T-cell (primary cell): ENCODE data around the gene CTAGE4. TPM values are rescaled to one million over a fixed set of nuclear protein-coding genes. Genes with fewer than 3 reads are reported as not detected.
"Not testable (repeated sequence)": the region's sequence is repeated elsewhere in the genome, so short reads cannot be mapped to it uniquely, and the experiment has no call there.

ENCODE experiments used
- ATAC-seq, 4 experiments: fragments of 200-7000 bp in 3 of 4; fragments of 150-1000 bp in 1 of 4; cut with Tn5 transposase; replicated peaks in 1 of 4; 1 replicate in 3 of 4; 2 replicates in 1 of 4; pipeline ENCODE4 v1.10.0; 2021; ENCODE audit warnings: moderate library complexity in 3 of 4, mild to moderate bottlenecking in 2 of 4, moderate number of reproducible peaks in 1 of 4
- CTCF ChIA-PET, 2 donors: fragments of 300-600 bp; sonication (Branson Sonifier 250); formaldehyde crosslinking; loops; one replicate each; lab custom pipeline; 2022; ENCODE audit warnings: antibody characterized with exemption in 2 of 2; lab: Charles Lee
- POLR2A ChIA-PET, 2 donors: fragments of 300-600 bp; sonication (Branson Sonifier 250); formaldehyde crosslinking; loops; one replicate each; lab custom pipeline; 2022; ENCODE audit warnings: antibody characterized with exemption in 2 of 2; lab: Charles Lee
- DNase-seq, 35 experiments: peaks; one replicate each; pipeline versions ENCODE4 v3.0.0 to v3.0.0-alpha.2; 2013 to 2023
- H3K27ac ChIP-seq: one replicate; pipeline ENCODE4 v1.5.1; 2013; ENCODE audit warnings: low read length
- H3K27me3 ChIP-seq, 2 experiments: replicated peaks in 1 of 2; 1 replicate in 1 of 2; 2 replicates in 1 of 2; pipeline versions ENCODE4 v1.6.1 to v1.7.0; 2013; ENCODE audit warnings: low read length in 1 of 2, mixed read lengths in 1 of 2; ENCODE audit not compliant: control insufficient read depth in 2 of 2, insufficient read depth in 2 of 2; ENCODE audit errors: extremely low read depth in 1 of 2
- H3K36me3 ChIP-seq, 2 donors: 1 replicate in 1 of 2; 2 replicates in 1 of 2; pipeline versions ENCODE4 v1.6.1 to v1.7.0; 2013; ENCODE audit warnings: low read length in 1 of 2; ENCODE audit not compliant: control insufficient read depth in 2 of 2, insufficient read depth in 1 of 2; ENCODE audit errors: extremely low read depth in 1 of 2
- H3K4me1 ChIP-seq, 2 experiments: 1 replicate in 1 of 2; 2 replicates in 1 of 2; pipeline versions ENCODE4 v1.6.1 to v1.7.0; 2013; ENCODE audit warnings: low read length in 2 of 2, mixed read lengths in 1 of 2; ENCODE audit not compliant: insufficient read depth in 2 of 2, control insufficient read depth in 1 of 2; ENCODE audit errors: extremely low read depth in 1 of 2
- H3K4me3 ChIP-seq, 2 donors: 1 replicate in 1 of 2; 2 replicates in 1 of 2; pipeline versions ENCODE4 v1.5.1 to v1.7.0; 2013; ENCODE audit warnings: mild to moderate bottlenecking in 2 of 2, low read length in 1 of 2, moderate library complexity in 1 of 2; ENCODE audit not compliant: control insufficient read depth in 1 of 2; ENCODE audit errors: extremely low read depth in 1 of 2
- H3K9me3 ChIP-seq: 2 replicates; pipeline ENCODE4 v1.7.0; 2013
- H3K27ac Mint-ChIP-seq, 2 donors: one replicate each; pipeline ENCODE4 v1.8.0; 2020 to 2021; ENCODE audit warnings: mild to moderate bottlenecking in 2 of 2, mixed read lengths in 2 of 2
- H3K27me3 Mint-ChIP-seq, 2 donors: one replicate each; pipeline ENCODE4 v1.8.0; 2021 to 2022; ENCODE audit warnings: mixed read lengths in 2 of 2
- H3K36me3 Mint-ChIP-seq: one replicate; pipeline ENCODE4 v1.8.0; 2021; ENCODE audit warnings: mixed read lengths
- H3K4me1 Mint-ChIP-seq, 3 donors: one replicate each; pipeline ENCODE4 v1.8.0; 2020 to 2022; ENCODE audit warnings: mixed read lengths in 3 of 3, mild to moderate bottlenecking in 1 of 3
- H3K4me3 Mint-ChIP-seq, 3 donors: one replicate each; pipeline ENCODE4 v1.8.0; 2020 to 2022; ENCODE audit warnings: mild to moderate bottlenecking in 3 of 3, mixed read lengths in 3 of 3, moderate library complexity in 3 of 3
- H3K9me3 Mint-ChIP-seq, 3 donors: one replicate each; pipeline ENCODE4 v1.8.0; 2020 to 2022; ENCODE audit warnings: mixed read lengths in 3 of 3
- WGBS: methylation state at CpG from one replicate; pipeline ENCODE4 v1.1.5; 2013; ENCODE audit warnings: missing lambda C conversion rate; ENCODE audit not compliant: insufficient coverage; 5-methylcytosine and 5-hydroxymethylcytosine counted together
- total RNA-seq, 35 experiments: library from RNA in 6 of 35; stranded (reverse) in 6 of 35; fragments of 120-200 nt in 1 of 35; gene quantifications; one replicate each; pipeline versions ENCODE4 v1.2.1 to v1.2.4 and lab custom pipeline; 2013 to 2026

CTAGE4 gene
- total RNA-seq, 5 donors from 2014 or later (not counting 1 experiment from before 2014, with no cell fraction given) = 0.41 to 2.2 (median 1.0) TPM

- H3K9me3 Mint-ChIP-seq, H3K9me3 ChIP-seq, H3K27ac Mint-ChIP-seq, H3K4me1 ChIP-seq, H3K27ac ChIP-seq, ATAC-seq, H3K36me3 Mint-ChIP-seq, H3K36me3 ChIP-seq, CTCF ChIA-PET, H3K27me3 ChIP-seq, POLR2A ChIA-PET, H3K4me1 Mint-ChIP-seq, H3K4me3 Mint-ChIP-seq, DNase-seq, H3K27me3 Mint-ChIP-seq, H3K4me3 ChIP-seq: not testable (repeated sequence)
- no CpG with 5 or more reads among the region's 5 CpGs for WGBS
Observed at GRCh38 chr7:144187848-144188247, 4.6 kb downstream of the CTAGE4 start.

GRCh38 chr7:144188578-144189171 lies 5.4 kb downstream of the CTAGE4 start:
- H3K27ac Mint-ChIP-seq, POLR2A ChIA-PET, H3K4me3 Mint-ChIP-seq, H3K4me3 ChIP-seq, H3K27me3 ChIP-seq, H3K36me3 Mint-ChIP-seq, H3K4me1 ChIP-seq, H3K36me3 ChIP-seq, H3K9me3 Mint-ChIP-seq, DNase-seq, ATAC-seq, H3K27me3 Mint-ChIP-seq, H3K4me1 Mint-ChIP-seq, H3K27ac ChIP-seq, CTCF ChIA-PET, H3K9me3 ChIP-seq: not testable (repeated sequence)
- WGBS = no CpG with 5 or more reads among the region's 3 CpGs

- ATAC-seq, H3K4me1 ChIP-seq, H3K4me3 Mint-ChIP-seq, H3K27ac Mint-ChIP-seq, H3K9me3 Mint-ChIP-seq, H3K27me3 ChIP-seq, POLR2A ChIA-PET, H3K4me1 Mint-ChIP-seq, H3K4me3 ChIP-seq, H3K36me3 ChIP-seq, H3K9me3 ChIP-seq, H3K27ac ChIP-seq, CTCF ChIA-PET, H3K36me3 Mint-ChIP-seq, DNase-seq, H3K27me3 Mint-ChIP-seq: not testable (repeated sequence)
- WGBS = no CpG with 5 or more reads among the region's 11 CpGs
Observed at GRCh38 chr7:144193782-144194181, 10.5 kb downstream of the CTAGE4 start.

- H3K9me3 Mint-ChIP-seq, H3K27ac Mint-ChIP-seq, H3K36me3 ChIP-seq, H3K4me3 ChIP-seq, H3K36me3 Mint-ChIP-seq, H3K27ac ChIP-seq, DNase-seq, H3K27me3 Mint-ChIP-seq, POLR2A ChIA-PET, H3K27me3 ChIP-seq, CTCF ChIA-PET, H3K4me1 ChIP-seq, H3K4me1 Mint-ChIP-seq, H3K9me3 ChIP-seq, ATAC-seq, H3K4me3 Mint-ChIP-seq: not testable (repeated sequence)
- no CpG with 5 or more reads among the region's 6 CpGs for WGBS
Observed at GRCh38 chr7:144194453-144194852, 11.2 kb downstream of the CTAGE4 start.

GRCh38 chr7:144195212-144195872 lies 12.1 kb downstream of the CTAGE4 start, which contains the start of gene ARHGEF35:
Gene ARHGEF35 (minus strand): TSS chr7:144195833. CDS start chr7:144188383, 7,450 bp downstream.
- H3K27me3 ChIP-seq, H3K9me3 ChIP-seq, H3K4me1 Mint-ChIP-seq, H3K4me1 ChIP-seq, H3K27me3 Mint-ChIP-seq, H3K9me3 Mint-ChIP-seq, H3K4me3 ChIP-seq, H3K36me3 Mint-ChIP-seq, CTCF ChIA-PET, H3K36me3 ChIP-seq, POLR2A ChIA-PET, H3K27ac ChIP-seq: not testable (repeated sequence)
- peak in 3 of 35 experiments; percentile 0 to 5 (median 3) for DNase-seq
- peak; percentile 72 to 85 (median 78) for ATAC-seq
- H3K4me3 Mint-ChIP-seq = peak within 1 kb of the TSS; percentile 31 to 36 (median 34)
- no CpG with 5 or more reads among the region's 51 CpGs for WGBS
- H3K27ac Mint-ChIP-seq = peak within 1 kb of the TSS in 1 of 2 donors; percentile 34

GRCh38 chr7:144198934-144199333 lies 15.7 kb downstream of the CTAGE4 start:
- H3K4me3 ChIP-seq, H3K4me1 Mint-ChIP-seq, H3K4me1 ChIP-seq, DNase-seq, H3K27me3 Mint-ChIP-seq, H3K36me3 ChIP-seq, ATAC-seq, H3K9me3 Mint-ChIP-seq, H3K27ac Mint-ChIP-seq, H3K27ac ChIP-seq, H3K27me3 ChIP-seq, H3K9me3 ChIP-seq, CTCF ChIA-PET, H3K4me3 Mint-ChIP-seq, POLR2A ChIA-PET, H3K36me3 Mint-ChIP-seq: not testable (repeated sequence)
- WGBS = no CpG with 5 or more reads among the region's 4 CpGs
